Nephron (organoid): ENCODE data around the gene NEK7.

ENCODE experiments used
- H3K27ac Mint-ChIP-seq, 3 experiments: 2 replicates each; pipeline ENCODE4 v1.8.0; 2020; ENCODE audit warnings: mixed read lengths in 3 of 3, mild to moderate bottlenecking in 2 of 3, moderate library complexity in 1 of 3
- H3K27me3 Mint-ChIP-seq: 2 replicates; pipeline ENCODE4 v1.8.0; 2021; ENCODE audit warnings: low read depth, mild to moderate bottlenecking, moderate library complexity, mixed read lengths
- H3K36me3 Mint-ChIP-seq: 2 replicates; pipeline ENCODE4 v1.8.0; 2020; ENCODE audit warnings: low read depth, mixed read lengths
- H3K4me1 Mint-ChIP-seq: 2 replicates; pipeline ENCODE4 v1.8.0; 2020; ENCODE audit warnings: mixed read lengths
- H3K4me3 Mint-ChIP-seq, 3 experiments: 2 replicates each; pipeline ENCODE4 v1.8.0; 2020; ENCODE audit warnings: mild to moderate bottlenecking in 3 of 3, mixed read lengths in 3 of 3, moderate library complexity in 2 of 3
- H3K9me3 Mint-ChIP-seq: 2 replicates; pipeline ENCODE4 v1.8.0; 2020; ENCODE audit warnings: mixed read lengths
- CTCF ChIP-seq, 3 experiments: fragments of 200-600 bp; sonication (generic); IDR thresholded peaks; one replicate each; pipeline ENCODE4 v1.5.0; 2021; ENCODE audit warnings: antibody characterized with exemption in 3 of 3; ENCODE audit not compliant: unreplicated experiment in 3 of 3

Gene NEK7

GRCh38 chr1:198116469-198116868, 40.3 kb upstream of the NEK7 start:
- H3K36me3 Mint-ChIP-seq = no peaks in the 10 kb centered on the region
- H3K27me3 Mint-ChIP-seq = no peaks in the 10 kb centered on the region
- H3K9me3 Mint-ChIP-seq = no peaks in the 10 kb centered on the region
- H3K27ac Mint-ChIP-seq = peak overlapping the region in 1 of 3 experiments; percentile 29
- H3K4me3 Mint-ChIP-seq = no peak overlapping the region
- no peak for TF ChIP-seq CTCF (IDR thresholded peaks at IDR 0.05; ENCODE audit: unreplicated experiment in 3 of 3)
- H3K4me1 Mint-ChIP-seq = peaks cover 5% of the 10 kb centered on the region

GRCh38 chr1:198117267-198117666, 39.5 kb upstream of the NEK7 start:
- Mint-ChIP-seq H3K36me3 (no peaks in the 10 kb centered on the region), H3K4me3 (no peak overlapping the region), H3K9me3 (no peaks in the 10 kb centered on the region), H3K27ac (no peak overlapping the region), H3K27me3 (no peaks in the 10 kb centered on the region), H3K4me1 (peaks cover 5% of the 10 kb centered on the region)
- TF ChIP-seq CTCF (IDR thresholded peaks at IDR 0.05; ENCODE audit: unreplicated experiment in 3 of 3) = no peak

GRCh38 chr1:198118134-198118533, 38.7 kb upstream of the NEK7 start:
- Mint-ChIP-seq H3K36me3 (no peaks in the 10 kb centered on the region), H3K27ac (no peak overlapping the region), H3K4me1 (peaks cover 10% of the 10 kb centered on the region), H3K4me3 (no peak overlapping the region), H3K27me3 (no peaks in the 10 kb centered on the region), H3K9me3 (no peaks in the 10 kb centered on the region)
- TF ChIP-seq CTCF (IDR thresholded peaks at IDR 0.05; ENCODE audit: unreplicated experiment in 3 of 3) = no peak

GRCh38 chr1:198119906-198120305, 36.9 kb upstream of the NEK7 start:
- H3K4me3 Mint-ChIP-seq = no peak overlapping the region
- no peaks in the 10 kb centered on the region for H3K36me3 Mint-ChIP-seq
- no peak for TF ChIP-seq CTCF (IDR thresholded peaks at IDR 0.05; ENCODE audit: unreplicated experiment in 3 of 3)
- no peaks in the 10 kb centered on the region for H3K27me3 Mint-ChIP-seq
- no peaks in the 10 kb centered on the region for H3K9me3 Mint-ChIP-seq
- H3K4me1 Mint-ChIP-seq = peaks cover 13% of the 10 kb centered on the region
- no peak overlapping the region for H3K27ac Mint-ChIP-seq

- H3K4me3 Mint-ChIP-seq = no peak overlapping the region
- peaks cover 18% of the 10 kb centered on the region for H3K4me1 Mint-ChIP-seq
- H3K36me3 Mint-ChIP-seq = no peaks in the 10 kb centered on the region
- H3K27me3 Mint-ChIP-seq = no peaks in the 10 kb centered on the region
- no peak for TF ChIP-seq CTCF (IDR thresholded peaks at IDR 0.05; ENCODE audit: unreplicated experiment in 3 of 3)
- no peak overlapping the region for H3K27ac Mint-ChIP-seq
- no peaks in the 10 kb centered on the region for H3K9me3 Mint-ChIP-seq
Observed at GRCh38 chr1:198121056-198121826, 35.6 kb upstream of the NEK7 start.

- H3K27ac Mint-ChIP-seq = peak overlapping the region in 1 of 3 experiments; percentile 17
- no peaks in the 10 kb centered on the region for H3K27me3 Mint-ChIP-seq
- peaks cover 14% of the 10 kb centered on the region for H3K4me1 Mint-ChIP-seq
- H3K4me3 Mint-ChIP-seq = no peak overlapping the region
- no peaks in the 10 kb centered on the region for H3K36me3 Mint-ChIP-seq
- no peak for TF ChIP-seq CTCF (IDR thresholded peaks at IDR 0.05; ENCODE audit: unreplicated experiment in 3 of 3)
- H3K9me3 Mint-ChIP-seq = no peaks in the 10 kb centered on the region
Observed at GRCh38 chr1:198122693-198123092, 34.1 kb upstream of the NEK7 start.
